ENCODE results near the gene MAST4.

Gene MAST4

GRCh38 chr5:66595756-66596635 lies at the start of gene MAST4:
Gene MAST4, plus strand, starts transcription at chr5:66596393. Its CDS starts 263 bp downstream, at chr5:66596656.
- peak; percentile 58 for DNase-seq (ENCODE audit: low read depth)
- H3K4me3 ChIP-seq (ENCODE audit: low read depth, low read length) = peak within 1 kb of the TSS; percentile 64

GRCh38 chr5:66546541-66546940 lies 49.7 kb upstream of the MAST4 start:
- DNase-seq (ENCODE audit: low read depth) = no peak
- no peak overlapping the region for H3K4me3 ChIP-seq (ENCODE audit: low read depth, low read length)

GRCh38 chr5:66551338-66551737 lies 44.9 kb upstream of the MAST4 start:
- H3K4me3 ChIP-seq (ENCODE audit: low read depth, low read length) = no peak overlapping the region
- DNase-seq (ENCODE audit: low read depth) = no peak

GRCh38 chr5:66551945-66552344 lies 44.2 kb upstream of the MAST4 start:
- no peak for DNase-seq (ENCODE audit: low read depth)
- no peak overlapping the region for H3K4me3 ChIP-seq (ENCODE audit: low read depth, low read length)

- no peak for DNase-seq (ENCODE audit: low read depth)
- no peak overlapping the region for H3K4me3 ChIP-seq (ENCODE audit: low read depth, low read length)
Measured at GRCh38 chr5:66553368-66553912, 42.8 kb upstream of the MAST4 start.

GRCh38 chr5:66553916-66554575 lies 42.1 kb upstream of the MAST4 start:
- DNase-seq (ENCODE audit: low read depth) = no peak
- H3K4me3 ChIP-seq (ENCODE audit: low read depth, low read length) = no peak overlapping the region

GRCh38 chr5:66554884-66555283 lies 41.3 kb upstream of the MAST4 start:
- DNase-seq (ENCODE audit: low read depth) = no peak
- H3K4me3 ChIP-seq (ENCODE audit: low read depth, low read length) = no peak overlapping the region

- H3K4me3 ChIP-seq (ENCODE audit: low read depth, low read length) = no peak overlapping the region
- no peak for DNase-seq (ENCODE audit: low read depth)
Measured at GRCh38 chr5:66558560-66558959, 37.6 kb upstream of the MAST4 start.

- no peak for DNase-seq (ENCODE audit: low read depth)
- no peak overlapping the region for H3K4me3 ChIP-seq (ENCODE audit: low read depth, low read length)
Measured at GRCh38 chr5:66560371-66560770, 35.8 kb upstream of the MAST4 start.

- DNase-seq (ENCODE audit: low read depth) = no peak
- H3K4me3 ChIP-seq (ENCODE audit: low read depth, low read length) = no peak overlapping the region
Measured at GRCh38 chr5:66561256-66561990, 34.8 kb upstream of the MAST4 start.

GRCh38 chr5:66565878-66566277 lies 30.3 kb upstream of the MAST4 start:
- DNase-seq (ENCODE audit: low read depth) = no peak

GRCh38 chr5:66567474-66567873 lies 28.7 kb upstream of the MAST4 start:
- DNase-seq (ENCODE audit: low read depth) = no peak
- no peak overlapping the region for H3K4me3 ChIP-seq (ENCODE audit: low read depth, low read length)

More at GRCh38 chr5:66565878-66566277, 30.3 kb upstream of the MAST4 start:
- H3K4me3 ChIP-seq (ENCODE audit: low read depth, low read length) = no peak overlapping the region

GRCh38 chr5:66570201-66570600 lies 26.0 kb upstream of the MAST4 start:
- no peak overlapping the region for H3K4me3 ChIP-seq (ENCODE audit: low read depth, low read length)
- no peak for DNase-seq (ENCODE audit: low read depth)

GRCh38 chr5:66573733-66574132 lies 22.5 kb upstream of the MAST4 start:
- DNase-seq (ENCODE audit: low read depth) = no peak
- H3K4me3 ChIP-seq (ENCODE audit: low read depth, low read length) = no peak overlapping the region

- DNase-seq (ENCODE audit: low read depth) = no peak
- H3K4me3 ChIP-seq (ENCODE audit: low read depth, low read length) = no peak overlapping the region
Measured at GRCh38 chr5:66582499-66583165, 13.6 kb upstream of the MAST4 start.

GRCh38 chr5:66585291-66585690 lies 10.9 kb upstream of the MAST4 start:
- no peak for DNase-seq (ENCODE audit: low read depth)
- no peak overlapping the region for H3K4me3 ChIP-seq (ENCODE audit: low read depth, low read length)

GRCh38 chr5:66587771-66588170 lies 8.4 kb upstream of the MAST4 start:
- no peak for DNase-seq (ENCODE audit: low read depth)
- H3K4me3 ChIP-seq (ENCODE audit: low read depth, low read length) = no peak overlapping the region

GRCh38 chr5:66596636-66597182 lies 516 bp downstream of the MAST4 start:
- no peak for DNase-seq (ENCODE audit: low read depth)
- H3K4me3 ChIP-seq (ENCODE audit: low read depth, low read length) = peak overlapping the region; percentile 64

- no peak for DNase-seq (ENCODE audit: low read depth)
- H3K4me3 ChIP-seq (ENCODE audit: low read depth, low read length) = peak overlapping the region; percentile 64
Measured at GRCh38 chr5:66597183-66597757, 1.1 kb downstream of the MAST4 start.
